Trophoblast cell (in vitro differentiated cells and primary cell): ENCODE measurements around the gene EYA2.

Source experiments
- DNase-seq, 2 donors: peaks; one replicate each; pipeline ENCODE4 v3.0.0-alpha.2; 2016
- H2AFZ ChIP-seq: 2 replicates; pipeline ENCODE4 v1.6.1; 2013; ENCODE audit warnings: low read length, moderate library complexity, mild to moderate bottlenecking; ENCODE audit not compliant: insufficient read depth, poor library complexity
- H2AK5ac ChIP-seq: 2 replicates; pipeline ENCODE4 v1.6.1; 2013; ENCODE audit warnings: mild to moderate bottlenecking, low read length
- H2BK120ac ChIP-seq: 2 replicates; pipeline ENCODE4 v1.6.1; 2013; ENCODE audit warnings: low read length, mild to moderate bottlenecking, moderate library complexity; ENCODE audit not compliant: insufficient read depth, poor library complexity
- H2BK12ac ChIP-seq: 2 replicates; pipeline ENCODE4 v1.6.1; 2013; ENCODE audit warnings: mild to moderate bottlenecking, low read length, moderate library complexity
- H2BK5ac ChIP-seq: 2 replicates; pipeline ENCODE4 v1.6.1; 2013; ENCODE audit warnings: low read length, low read depth, moderate library complexity, mild to moderate bottlenecking; ENCODE audit not compliant: poor library complexity
- H3K14ac ChIP-seq: 2 replicates; pipeline ENCODE4 v1.6.1; 2013; ENCODE audit warnings: mild to moderate bottlenecking, low read length
- H3K18ac ChIP-seq: 2 replicates; pipeline ENCODE4 v1.6.1; 2013; ENCODE audit warnings: mild to moderate bottlenecking, low read length
- H3K23ac ChIP-seq: 2 replicates; pipeline ENCODE4 v1.6.1; 2013; ENCODE audit warnings: low read length
- H3K27ac ChIP-seq: 2 replicates; pipeline ENCODE4 v1.5.1; 2013; ENCODE audit warnings: low read depth, mild to moderate bottlenecking, inconsistent platforms, low read length, moderate library complexity
- H3K27me3 ChIP-seq: 2 replicates; pipeline ENCODE4 v1.6.1; 2013; ENCODE audit warnings: inconsistent platforms, mild to moderate bottlenecking, low read length, moderate library complexity; ENCODE audit not compliant: insufficient read depth
- H3K36me3 ChIP-seq, 2 experiments: 1 replicate in 1 of 2; 2 replicates in 1 of 2; pipeline ENCODE4 v1.6.1; 2013; ENCODE audit warnings: low read length in 2 of 2, mild to moderate bottlenecking in 2 of 2, moderate library complexity in 1 of 2; ENCODE audit not compliant: insufficient read depth in 2 of 2, control insufficient read depth in 1 of 2
- H3K4ac ChIP-seq: 2 replicates; pipeline ENCODE4 v1.6.1; 2013; ENCODE audit warnings: low read depth, mild to moderate bottlenecking, low read length, moderate library complexity
- H3K4me1 ChIP-seq, 2 experiments: 1 replicate in 1 of 2; 2 replicates in 1 of 2; pipeline ENCODE4 v1.6.1; 2013; ENCODE audit warnings: low read length in 2 of 2, mild to moderate bottlenecking in 2 of 2, moderate library complexity in 1 of 2; ENCODE audit not compliant: insufficient read depth in 2 of 2, control insufficient read depth in 1 of 2
- H3K4me2 ChIP-seq: 2 replicates; pipeline ENCODE4 v1.6.1; 2013; ENCODE audit warnings: inconsistent platforms, mild to moderate bottlenecking, low read length, moderate library complexity
- H3K4me3 ChIP-seq: 2 replicates; pipeline ENCODE4 v1.5.1; 2013; ENCODE audit warnings: mild to moderate bottlenecking, low read depth, low read length, inconsistent platforms
- H3K79me1 ChIP-seq: one replicate; pipeline ENCODE4 v1.6.1; 2013; ENCODE audit warnings: low read length
- H3K79me2 ChIP-seq: 2 replicates; pipeline ENCODE4 v1.6.1; 2013; ENCODE audit warnings: low read length, mild to moderate bottlenecking; ENCODE audit not compliant: control insufficient read depth, insufficient read depth, poor library complexity
- H3K9ac ChIP-seq: 2 replicates; pipeline ENCODE4 v1.6.1; 2013; ENCODE audit warnings: mild to moderate bottlenecking, low read length
- H3K9me3 ChIP-seq: 2 replicates; pipeline ENCODE4 v1.6.1; 2013; ENCODE audit warnings: low read depth, mild to moderate bottlenecking, control low read depth, inconsistent platforms, low read length; ENCODE audit not compliant: insufficient read depth
- H4K12ac ChIP-seq: 2 replicates; pipeline ENCODE4 v1.6.1; 2013; ENCODE audit warnings: low read depth, mild to moderate bottlenecking, low read length, moderate library complexity
- H4K8ac ChIP-seq: 2 replicates; pipeline ENCODE4 v1.6.1; 2013; ENCODE audit warnings: low read depth, mild to moderate bottlenecking, low read length, moderate library complexity
- H4K91ac ChIP-seq: one replicate; pipeline ENCODE4 v1.6.1; 2013; ENCODE audit warnings: low read depth, mild to moderate bottlenecking, low read length, moderate library complexity
- WGBS: extraction: QIAGEN DNeasy Blood & Tissue Kit; methylation state at CpG from one replicate; pipeline ENCODE4 v1.1.7; 2013; ENCODE audit warnings: missing lambda C conversion rate; ENCODE audit not compliant: insufficient read length, insufficient coverage; ENCODE audit errors: extremely low coverage; 5-methylcytosine and 5-hydroxymethylcytosine counted together

The EYA2 gene

GRCh38 chr20:46899621-46900020, 5.0 kb downstream of the EYA2 start:
- peaks cover 26 to 29% of the 10 kb centered on the region in 2 experiments for H3K4me1 ChIP-seq
- H2BK5ac ChIP-seq: no peak overlapping the region
- no peak overlapping the region for H4K91ac ChIP-seq
- H3K4me3 ChIP-seq: no peak overlapping the region
- no peak overlapping the region for H3K14ac ChIP-seq
- H4K8ac ChIP-seq: no peak overlapping the region
- H3K79me1 ChIP-seq: peaks cover 14% of the 10 kb centered on the region
- H2AK5ac ChIP-seq: no peak overlapping the region
- H3K9ac ChIP-seq: no peak overlapping the region
- H2BK12ac ChIP-seq: no peak overlapping the region
- H3K27me3 ChIP-seq: no peaks in the 10 kb centered on the region
- no peak overlapping the region for H3K23ac ChIP-seq
- peaks cover 6% of the 10 kb centered on the region for H3K79me2 ChIP-seq
- peak in 1 of 2 donors; percentile 36 for DNase-seq
- H3K4ac ChIP-seq: no peak overlapping the region
- H4K12ac ChIP-seq: no peak overlapping the region
- WGBS: no CpG with 5 or more reads among the region's 11 CpGs
- no peak overlapping the region for H2AFZ ChIP-seq
- no peaks in the 10 kb centered on the region for H3K9me3 ChIP-seq
- H3K27ac ChIP-seq: no peak overlapping the region
- H2BK120ac ChIP-seq: no peak overlapping the region
- no peak overlapping the region for H3K18ac ChIP-seq
- peak overlapping the region; percentile 24 for H3K4me2 ChIP-seq
- H3K36me3 ChIP-seq: no peaks in the 10 kb centered on the region

- Histone ChIP-seq H2AFZ (no peak overlapping the region), H4K12ac (no peak overlapping the region), H3K4ac (no peak overlapping the region), H3K23ac (no peak overlapping the region), H2BK120ac (no peak overlapping the region), H2BK5ac (no peak overlapping the region), H3K4me1 (peaks cover 26 to 29% of the 10 kb centered on the region in 2 experiments), H3K9me3 (no peaks in the 10 kb centered on the region), H3K4me3 (no peak overlapping the region), H3K9ac (no peak overlapping the region), H4K8ac (no peak overlapping the region), H4K91ac (no peak overlapping the region), H3K14ac (no peak overlapping the region), H2AK5ac (no peak overlapping the region), H3K79me1 (peaks cover 11% of the 10 kb centered on the region), H3K27me3 (no peaks in the 10 kb centered on the region), H3K18ac (no peak overlapping the region), H3K4me2 (no peak overlapping the region), H3K79me2 (peaks cover 3% of the 10 kb centered on the region), H3K27ac (no peak overlapping the region), H3K36me3 (no peaks in the 10 kb centered on the region), H2BK12ac (no peak overlapping the region)
- no CpG with 5 or more reads among the region's 6 CpGs for WGBS
- DNase-seq: peak; percentile 37 to 96
Measured at GRCh38 chr20:46900086-46900485, 5.4 kb downstream of the EYA2 start.

GRCh38 chr20:46900826-46901225, 6.2 kb downstream of the EYA2 start:
- Histone ChIP-seq H3K18ac (peak overlapping the region; percentile 28), H3K9me3 (no peaks in the 10 kb centered on the region), H3K9ac (no peak overlapping the region), H3K14ac (peak overlapping the region; percentile 24), H2BK12ac (peak overlapping the region; percentile 63), H4K91ac (peak overlapping the region; percentile 74), H3K79me2 (peaks cover 2% of the 10 kb centered on the region), H2BK5ac (no peak overlapping the region), H3K4me2 (no peak overlapping the region), H2AK5ac (peak overlapping the region; percentile 57), H3K4ac (peak overlapping the region; percentile 11), H4K12ac (no peak overlapping the region), H3K27ac (peak overlapping the region; percentile 72), H4K8ac (no peak overlapping the region), H2BK120ac (peak overlapping the region; percentile 39), H3K23ac (no peak overlapping the region), H3K36me3 (no peaks in the 10 kb centered on the region), H3K79me1 (peaks cover 10% of the 10 kb centered on the region), H3K4me3 (no peak overlapping the region), H3K27me3 (no peaks in the 10 kb centered on the region), H3K4me1 (peaks cover 29 to 33% of the 10 kb centered on the region in 2 experiments), H2AFZ (no peak overlapping the region)
- WGBS: no CpG with 5 or more reads among the region's 11 CpGs
- DNase-seq: peak in 1 of 2 donors; percentile 7

- Histone ChIP-seq H3K4me1 (peaks cover 29 to 33% of the 10 kb centered on the region in 2 experiments), H3K4me2 (peak overlapping the region; percentile 20), H3K4me3 (no peak overlapping the region)
Measured at GRCh38 chr20:46901638-46902037, 7.0 kb downstream of the EYA2 start.

More at GRCh38 chr20:46901638-46902037, 7.0 kb downstream of the EYA2 start:
- H3K14ac ChIP-seq: peak overlapping the region; percentile 66
- H2BK120ac ChIP-seq: peak overlapping the region; percentile 88
- no peaks in the 10 kb centered on the region for H3K9me3 ChIP-seq
- no peak overlapping the region for H3K9ac ChIP-seq
- H2AFZ ChIP-seq: no peak overlapping the region
- no peak overlapping the region for H4K12ac ChIP-seq
- peak overlapping the region; percentile 38 for H3K18ac ChIP-seq
- H2BK12ac ChIP-seq: peak overlapping the region; percentile 85
- peaks cover 2% of the 10 kb centered on the region for H3K79me2 ChIP-seq
- WGBS: no CpG with 5 or more reads among the region's 13 CpGs
- H2BK5ac ChIP-seq: peak overlapping the region; percentile 71
- no peak overlapping the region for H4K8ac ChIP-seq
- peak overlapping the region; percentile 74 for H4K91ac ChIP-seq
- no peak overlapping the region for H3K4ac ChIP-seq
- H3K79me1 ChIP-seq: peaks cover 10% of the 10 kb centered on the region
- DNase-seq: peak; percentile 42 to 43
- no peak overlapping the region for H3K23ac ChIP-seq
- H3K27me3 ChIP-seq: no peaks in the 10 kb centered on the region
- peak overlapping the region; percentile 72 for H3K27ac ChIP-seq
- no peak overlapping the region for H2AK5ac ChIP-seq
- H3K36me3 ChIP-seq: no peaks in the 10 kb centered on the region
